Stimulated activated CD4-positive, alpha-beta T cell treated with anti-CD3 and anti-CD28 coated beads, Interleukin-15, amount 100 ng/mL, for 24 hours (primary cell): Measurements from ENCODE around the gene PAIP1.
"Not testable (repeated sequence)": the region's sequence is repeated elsewhere in the genome, so short reads cannot be mapped to it uniquely, and the experiment has no call there.

ENCODE experiments used
- DNase-seq: peaks from one replicate; pipeline ENCODE4 v3.0.0-alpha.2; 2020

The PAIP1 gene

GRCh38 chr5:43556857-43557542 is at the start of gene PAIP1:
Gene PAIP1, minus strand, starts transcription at chr5:43557077. Its CDS starts 231 bp downstream, at chr5:43556846.
- DNase-seq: peak; percentile 88

- DNase-seq: no peak
Measured at GRCh38 chr5:43606351-43606750, 49.5 kb upstream of the PAIP1 start.

- DNase-seq: no peak
Measured at GRCh38 chr5:43604699-43605098, 47.8 kb upstream of the PAIP1 start.

- DNase-seq: peak; percentile 79
Measured at GRCh38 chr5:43603344-43604217, 46.7 kb upstream of the PAIP1 start.

- peak; percentile 87 for DNase-seq
Measured at GRCh38 chr5:43602461-43603343, 45.8 kb upstream of the PAIP1 start, which contains the start of gene NNT. Gene NNT, plus strand, starts transcription at chr5:43603180. Its CDS starts 6,016 bp downstream, at chr5:43609196.

- no peak for DNase-seq
Measured at GRCh38 chr5:43601454-43602260, 44.8 kb upstream of the PAIP1 start.

GRCh38 chr5:43598927-43599326 is 42.0 kb upstream of the PAIP1 start:
- not testable (repeated sequence) for DNase-seq

- no peak for DNase-seq
Measured at GRCh38 chr5:43592363-43592762, 35.5 kb upstream of the PAIP1 start.

- no peak for DNase-seq
Measured at GRCh38 chr5:43590700-43591099, 33.8 kb upstream of the PAIP1 start.

- no peak for DNase-seq
Measured at GRCh38 chr5:43589310-43589709, 32.4 kb upstream of the PAIP1 start.

GRCh38 chr5:43588842-43589241 is 32.0 kb upstream of the PAIP1 start:
- DNase-seq: no peak

GRCh38 chr5:43584166-43584699 is 27.4 kb upstream of the PAIP1 start:
- no peak for DNase-seq

GRCh38 chr5:43583724-43584123 is 26.8 kb upstream of the PAIP1 start:
- DNase-seq: no peak

- DNase-seq: no peak
Measured at GRCh38 chr5:43582082-43583005, 25.5 kb upstream of the PAIP1 start.

GRCh38 chr5:43581398-43581797 is 24.5 kb upstream of the PAIP1 start:
- DNase-seq: no peak

GRCh38 chr5:43580402-43581210 is 23.7 kb upstream of the PAIP1 start:
- not testable (repeated sequence) for DNase-seq

GRCh38 chr5:43573058-43573457 is 16.2 kb upstream of the PAIP1 start:
- no peak for DNase-seq

- DNase-seq: no peak
Measured at GRCh38 chr5:43572357-43572756, 15.5 kb upstream of the PAIP1 start.

- DNase-seq: no peak
Measured at GRCh38 chr5:43571237-43571636, 14.4 kb upstream of the PAIP1 start.
